Sigmoid colon (tissue), 4 donors: ENCODE measurements around the gene GRIK5.

Experiments used
- CTCF ChIP-seq, 4 experiments: fragments of 450-650 bp in 3 of 4; fragments of 200-600 bp in 1 of 4; IDR thresholded peaks; one replicate each; pipeline ENCODE4 v1.5.1; 2016 to 2019; ENCODE audit warnings: antibody characterized with exemption in 4 of 4, mild to moderate bottlenecking in 3 of 4, moderate library complexity in 2 of 4
- POLR2A ChIP-seq, 2 donors: fragments of 450-650 bp; IDR thresholded peaks; one replicate each; pipeline ENCODE4 v1.6.1; 2016; ENCODE audit warnings: antibody characterized with exemption in 2 of 2, mild to moderate bottlenecking in 2 of 2, moderate library complexity in 2 of 2
- POLR2AphosphoS5 ChIP-seq, 4 donors: sonication (generic); formaldehyde crosslinking; IDR thresholded peaks; one replicate each; pipeline ENCODE4 v1.6.1; 2017; ENCODE audit warnings: antibody characterized with exemption in 4 of 4

GRCh38 chr19:42079886-42080763, 10.1 kb upstream of the GRIK5 start:
- TF ChIP-seq CTCF (IDR thresholded peaks at IDR 0.05) (no peak), POLR2AphosphoS5 (IDR thresholded peaks at IDR 0.05) (no peak), POLR2A (IDR thresholded peaks at IDR 0.05) (no peak)
